NCI-H2081 (cell line): Measurements from ENCODE around the gene ERVMER34-1.

ENCODE experiments used
- DNase-seq, 2 experiments: peaks; one replicate each; lab custom pipeline; 2025; lab: John Stamatoyannopoulos, UW

Gene ERVMER34-1, protein sequence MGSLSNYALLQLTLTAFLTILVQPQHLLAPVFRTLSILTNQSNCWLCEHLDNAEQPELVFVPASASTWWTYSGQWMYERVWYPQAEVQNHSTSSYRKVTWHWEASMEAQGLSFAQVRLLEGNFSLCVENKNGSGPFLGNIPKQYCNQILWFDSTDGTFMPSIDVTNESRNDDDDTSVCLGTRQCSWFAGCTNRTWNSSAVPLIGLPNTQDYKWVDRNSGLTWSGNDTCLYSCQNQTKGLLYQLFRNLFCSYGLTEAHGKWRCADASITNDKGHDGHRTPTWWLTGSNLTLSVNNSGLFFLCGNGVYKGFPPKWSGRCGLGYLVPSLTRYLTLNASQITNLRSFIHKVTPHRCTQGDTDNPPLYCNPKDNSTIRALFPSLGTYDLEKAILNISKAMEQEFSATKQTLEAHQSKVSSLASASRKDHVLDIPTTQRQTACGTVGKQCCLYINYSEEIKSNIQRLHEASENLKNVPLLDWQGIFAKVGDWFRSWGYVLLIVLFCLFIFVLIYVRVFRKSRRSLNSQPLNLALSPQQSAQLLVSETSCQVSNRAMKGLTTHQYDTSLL

DNA sequence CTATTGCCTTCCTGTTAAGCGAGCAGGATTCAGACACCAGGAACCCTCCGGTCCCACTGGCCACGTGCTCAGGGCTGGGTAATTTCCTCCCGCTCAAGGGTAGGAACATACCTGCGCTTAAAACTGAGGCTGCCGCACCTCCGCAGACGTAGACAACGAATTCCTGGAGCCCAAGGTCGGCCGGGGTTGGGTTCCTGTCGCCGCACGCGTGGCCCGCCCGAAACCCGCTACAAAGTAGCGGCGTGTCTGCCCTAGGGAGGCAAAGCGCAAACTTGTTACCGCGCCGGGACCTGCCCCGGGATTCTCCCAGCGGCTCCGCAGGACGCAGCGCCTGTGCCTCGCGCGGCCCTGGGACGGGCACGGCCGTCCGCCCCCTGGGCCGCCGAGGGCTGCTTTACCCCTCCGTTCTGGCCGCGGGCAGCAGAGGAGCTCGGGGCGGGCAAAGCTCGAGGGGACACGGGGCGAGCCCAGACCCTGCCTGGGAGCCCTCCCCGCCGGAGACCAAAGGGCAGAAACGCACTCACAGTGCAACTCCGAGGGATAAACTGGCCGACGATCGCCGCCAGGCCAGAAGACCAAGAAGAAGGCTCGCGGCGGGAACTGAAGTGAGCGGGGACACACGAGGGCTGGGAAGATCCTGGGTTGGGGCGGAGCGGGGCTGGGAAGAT is at the start of gene ERVMER34-1:
TSS of gene ERVMER34-1 (minus strand) at position 607 of the 668 bp plus-strand sequence. CDS start 5,905 bp downstream, outside the sequence.
- DNase-seq, result no peak

DNA sequence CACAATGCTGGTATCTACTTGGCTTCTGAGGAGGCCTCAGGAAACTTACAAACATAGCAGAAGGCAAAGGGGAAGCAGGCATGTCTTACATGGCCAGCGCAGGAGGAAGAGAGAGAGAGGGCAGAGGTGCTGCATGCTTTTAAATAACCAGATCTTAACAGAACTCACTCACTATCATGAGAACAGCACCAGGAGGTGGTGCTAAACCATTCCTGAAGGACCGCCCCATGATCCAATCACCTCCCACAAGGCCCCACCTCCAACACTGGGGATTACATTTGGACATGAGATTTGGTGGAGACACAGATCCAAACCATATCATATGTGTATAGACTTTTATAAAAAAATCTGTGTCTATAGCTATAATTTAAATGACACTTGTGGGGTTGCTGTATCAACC is 48.6 kb upstream of the ERVMER34-1 start:
- no peak for DNase-seq

DNA sequence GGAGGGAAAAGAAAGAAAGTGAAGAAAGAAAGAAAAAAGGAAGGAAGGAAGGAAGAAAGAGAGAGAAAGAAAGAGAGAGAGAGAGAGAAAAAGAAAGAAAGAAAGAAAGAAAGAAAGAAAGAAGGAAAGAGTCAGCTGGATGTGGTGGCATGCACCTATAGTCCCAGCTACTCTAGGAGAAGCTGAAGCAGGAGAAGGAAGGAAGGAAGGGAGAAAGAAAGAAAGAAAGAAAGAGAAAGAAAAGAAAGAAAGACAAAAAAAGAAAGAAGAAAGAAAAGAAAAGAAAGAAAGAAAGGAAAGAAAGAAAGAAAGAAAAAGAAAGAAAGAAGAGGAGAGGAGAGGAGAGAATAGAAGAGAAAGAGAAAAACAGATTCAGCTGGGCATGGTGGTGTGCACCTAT is 44.3 kb upstream of the ERVMER34-1 start:
- DNase-seq, result no peak

DNA sequence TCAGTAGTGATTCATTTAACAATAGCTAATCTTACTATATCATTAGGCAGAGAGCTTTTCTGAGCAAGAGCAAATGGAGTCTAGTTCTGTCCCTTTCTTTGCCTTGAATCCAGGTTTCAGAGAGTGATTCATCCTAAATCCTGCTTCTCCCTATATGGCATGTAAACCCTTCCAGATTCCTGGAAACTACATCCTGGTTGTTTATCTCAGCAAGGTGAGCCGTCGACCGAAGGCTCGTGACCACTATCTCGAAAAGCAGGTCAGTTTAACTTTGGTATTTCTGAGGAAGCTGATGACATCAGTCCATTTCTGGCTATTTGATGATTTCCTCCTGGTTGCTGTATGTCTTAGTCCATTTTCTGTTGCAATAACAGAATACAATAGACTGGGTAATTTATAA is 40.7 kb upstream of the ERVMER34-1 start:
- no peak for DNase-seq

GRCh38 chr4:52789774-52790173 is 38.5 kb upstream of the ERVMER34-1 start:
- DNase-seq, result no peak

- DNase-seq, result no peak
Measured at GRCh38 chr4:52788806-52789205, 37.6 kb upstream of the ERVMER34-1 start.

DNA sequence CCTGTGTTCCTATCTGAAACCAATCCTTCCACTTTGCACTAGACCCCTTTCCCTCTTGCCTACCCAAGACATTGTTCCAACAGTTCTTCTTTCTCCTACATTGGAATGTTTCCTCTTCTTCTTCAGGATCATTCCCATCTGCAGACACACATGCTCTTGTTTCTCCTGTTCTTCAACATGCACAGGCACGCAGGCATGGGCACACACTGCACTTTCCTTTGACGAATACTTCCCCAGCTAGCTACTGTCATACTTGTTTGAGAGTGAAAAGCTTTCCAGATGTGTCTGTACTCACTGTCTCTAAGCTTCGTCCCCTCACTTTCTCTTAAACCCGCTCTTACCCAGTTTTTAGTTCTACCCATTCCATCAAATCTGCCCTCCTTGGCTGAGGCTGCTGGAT is 31.8 kb upstream of the ERVMER34-1 start:
- no peak for DNase-seq

DNA sequence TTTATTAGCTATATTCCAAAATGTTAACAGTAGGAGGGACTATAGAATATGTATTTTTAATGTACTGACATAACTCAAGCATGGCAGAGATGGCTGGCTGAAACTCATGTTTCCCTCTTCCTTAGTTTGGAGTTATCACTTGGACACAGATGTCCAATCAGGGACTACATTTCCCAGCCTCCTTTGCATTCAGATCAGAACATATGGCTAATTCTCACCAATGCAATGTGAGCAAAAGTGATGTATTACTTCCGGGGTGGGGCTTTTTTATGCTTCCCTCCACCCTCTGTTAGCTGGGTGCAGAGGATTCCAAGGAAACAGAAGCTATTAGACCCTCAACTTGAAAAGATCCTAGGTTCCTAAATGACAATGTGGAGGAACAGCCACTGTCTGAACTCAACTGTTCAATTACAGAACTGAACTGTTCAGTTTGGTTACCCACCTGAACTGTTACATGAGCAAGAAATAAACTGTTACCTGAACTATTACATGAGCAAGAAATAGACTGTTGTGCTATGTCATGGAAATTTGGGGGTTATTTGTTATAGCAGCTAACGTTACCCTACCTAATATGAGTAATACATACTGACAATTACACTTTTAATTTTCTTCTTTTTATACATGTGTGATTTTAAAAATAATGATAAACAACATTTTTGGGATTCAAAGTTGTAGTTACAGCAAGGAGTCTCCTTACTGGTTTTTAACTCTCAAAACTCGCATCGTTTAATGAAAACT is 29.6 kb upstream of the ERVMER34-1 start:
- DNase-seq, result no peak

DNA sequence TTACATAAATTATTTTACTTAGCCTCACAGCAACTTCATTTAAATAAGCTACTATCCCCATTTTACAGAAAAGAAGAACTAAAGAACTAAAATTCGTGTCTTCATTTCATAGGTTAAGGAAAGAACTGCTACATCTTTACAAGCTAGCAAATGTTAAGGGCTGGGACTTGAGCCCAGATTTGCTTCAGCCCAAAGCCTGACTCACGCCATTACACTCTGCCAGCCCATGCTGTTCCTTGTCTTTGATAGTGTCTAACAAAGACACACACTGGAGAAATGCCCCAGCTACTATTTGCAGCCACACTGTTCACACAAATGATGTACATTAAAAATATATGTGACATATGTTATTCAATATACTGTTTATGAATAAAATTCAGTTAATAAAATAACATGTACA is 29.0 kb upstream of the ERVMER34-1 start:
- no peak for DNase-seq

GRCh38 chr4:52760256-52760655 is 9.0 kb upstream of the ERVMER34-1 start:
- DNase-seq, result no peak

DNA sequence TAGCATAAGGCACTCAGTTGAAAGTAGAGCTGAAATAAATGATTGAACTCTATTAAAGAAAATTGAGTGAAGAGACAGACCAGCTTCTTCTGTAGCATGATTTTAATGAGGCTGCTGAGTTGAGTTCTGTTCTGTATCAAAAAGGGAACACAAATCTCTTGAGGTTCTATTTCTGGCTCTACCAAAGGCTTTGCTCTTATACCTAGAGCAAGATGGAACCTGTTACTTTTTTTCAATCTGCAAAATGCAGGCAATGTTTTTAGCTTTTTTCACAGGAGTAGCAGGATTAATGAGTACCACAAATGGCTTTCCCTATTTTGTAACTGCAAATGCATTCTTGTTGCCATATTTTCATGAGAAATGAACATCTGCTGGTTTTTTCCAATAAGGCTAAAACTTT is 4.2 kb upstream of the ERVMER34-1 start:
- DNase-seq, result no peak

- no peak for DNase-seq
Measured at GRCh38 chr4:52752936-52753335, 1.7 kb upstream of the ERVMER34-1 start.

GRCh38 chr4:52751487-52751911 is 274 bp upstream of the ERVMER34-1 start:
- no peak for DNase-seq

DNA sequence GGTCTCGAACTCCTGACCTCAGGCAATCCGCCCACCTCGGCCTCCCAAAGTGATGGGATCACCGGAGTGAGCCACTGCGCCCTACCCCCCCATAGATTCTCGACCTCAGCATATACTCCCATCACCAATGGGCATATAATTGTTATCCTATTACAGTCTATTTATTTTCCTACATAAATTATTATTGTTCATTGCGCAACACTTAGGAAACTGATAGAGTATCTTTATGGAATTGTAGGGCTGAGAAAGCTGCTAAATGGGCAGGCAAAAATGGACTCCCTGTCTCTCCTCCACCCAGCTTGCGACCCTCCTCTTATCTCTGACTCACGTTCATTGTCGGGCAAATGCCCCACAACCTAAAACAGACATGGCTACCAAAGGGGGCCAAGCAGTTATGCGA is 1.0 kb downstream of the ERVMER34-1 start:
- no peak for DNase-seq

DNA sequence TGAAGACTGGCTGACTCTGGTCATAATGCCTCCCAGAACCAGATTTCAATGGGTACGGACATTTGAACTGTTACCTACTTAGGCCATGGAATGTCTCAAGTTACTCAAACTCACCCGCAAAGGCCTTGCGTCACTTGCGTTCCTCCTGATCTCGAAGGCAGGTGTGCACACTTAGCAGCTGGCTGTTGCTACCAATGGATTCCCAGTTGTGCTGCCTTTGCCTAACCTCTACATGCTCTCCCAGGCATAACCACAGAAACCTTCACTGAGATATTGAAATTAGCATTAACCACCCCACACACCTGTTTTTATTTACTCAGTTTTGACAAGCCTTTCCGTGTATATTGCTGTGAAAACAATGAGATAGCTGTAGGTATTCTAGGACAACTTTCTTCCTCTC is 2.8 kb downstream of the ERVMER34-1 start:
- no peak for DNase-seq

DNA sequence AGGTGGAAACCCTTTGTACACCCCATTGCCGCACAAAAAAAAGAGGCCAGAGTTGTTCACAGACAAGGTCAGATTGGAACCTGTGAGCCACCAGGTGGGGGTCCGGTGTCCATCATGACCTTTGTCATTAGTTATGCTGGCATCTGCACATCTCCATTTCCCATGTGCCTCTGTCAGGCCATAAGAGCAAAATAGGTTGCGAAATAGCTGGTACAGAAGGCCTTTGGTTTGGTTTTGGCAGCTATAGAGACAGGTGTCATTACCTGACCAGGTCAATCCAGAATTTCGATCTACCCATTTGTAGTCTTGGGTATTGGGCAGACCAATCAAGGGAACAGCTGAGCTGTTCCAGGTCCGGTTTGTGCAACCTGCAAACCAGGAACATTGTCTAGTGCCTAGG is 6.6 kb downstream of the ERVMER34-1 start:
- DNase-seq, result no peak

- DNase-seq, result no peak
Measured at GRCh38 chr4:52743444-52744019, 7.7 kb downstream of the ERVMER34-1 start.

GRCh38 chr4:52729586-52729985 is 21.6 kb downstream of the ERVMER34-1 start:
- no peak for DNase-seq

GRCh38 chr4:52728691-52729240 is 22.5 kb downstream of the ERVMER34-1 start:
- DNase-seq, result no peak

- DNase-seq, result no peak
Measured at GRCh38 chr4:52726826-52727580, 24.2 kb downstream of the ERVMER34-1 start.
